ENCODE data around the gene ASXL1.

Gene ASXL1

GRCh38 chr20:32464401-32465091, 106.4 kb downstream of the ASXL1 start:
- peak in 3 of 56 donors; percentile 66 to 84 (median 67) for DNase-seq

- peak in 1 of 56 donors; percentile 18 for DNase-seq
Observed at GRCh38 chr20:32465092-32465900, 107.2 kb downstream of the ASXL1 start.

GRCh38 chr20:32465901-32466675, 108.0 kb downstream of the ASXL1 start:
- peak in 54 of 56 donors; percentile 28 to 92 (median 76) for DNase-seq

DNA sequence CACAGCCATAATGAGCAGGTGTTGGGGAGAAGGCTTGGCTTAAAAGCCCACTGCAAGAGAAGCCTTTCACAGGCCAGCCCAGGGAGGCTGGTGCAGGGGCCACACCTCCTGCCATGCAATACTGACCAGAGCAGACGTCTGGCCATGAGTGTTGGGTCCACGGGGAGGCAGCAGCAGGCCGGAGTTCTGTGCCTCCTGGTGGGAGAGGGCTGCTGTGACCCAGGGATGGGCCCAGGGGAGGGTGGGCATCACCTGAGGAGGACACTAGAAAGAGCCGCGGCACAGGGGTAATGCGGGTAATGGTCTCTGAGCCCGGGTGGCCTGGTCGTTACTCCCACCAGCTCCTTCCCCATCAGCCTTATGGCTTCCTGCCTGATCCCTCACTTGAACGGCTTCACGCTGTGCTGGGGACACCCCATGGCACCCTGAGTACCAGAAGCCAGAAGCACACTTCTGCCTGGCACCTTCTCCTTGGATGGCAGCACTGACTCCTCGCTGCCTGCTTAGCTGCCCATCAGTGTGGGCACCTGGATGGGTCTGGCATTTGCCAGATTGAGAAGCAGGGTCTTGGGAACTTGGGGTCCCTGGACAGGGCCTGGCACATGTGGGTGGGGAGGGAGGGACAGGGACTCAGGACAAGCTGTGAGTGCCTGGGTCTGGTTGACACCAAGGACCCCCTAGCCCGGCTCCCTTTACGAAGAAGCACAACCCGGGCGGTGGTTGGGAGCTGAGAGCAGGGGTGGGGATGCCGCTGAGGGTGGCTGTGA, 108.8 kb downstream of the ASXL1 start:
- peak in 13 of 56 donors; percentile 28 to 75 (median 52) for DNase-seq

GRCh38 chr20:32467506-32468312, 109.6 kb downstream of the ASXL1 start:
- DNase-seq, result peak in 1 of 56 donors; percentile 25

- DNase-seq, result no peak
Observed at GRCh38 chr20:32468313-32468640, 110.1 kb downstream of the ASXL1 start.

- DNase-seq, result no peak
Observed at GRCh38 chr20:32468860-32469259, 110.7 kb downstream of the ASXL1 start.

DNA sequence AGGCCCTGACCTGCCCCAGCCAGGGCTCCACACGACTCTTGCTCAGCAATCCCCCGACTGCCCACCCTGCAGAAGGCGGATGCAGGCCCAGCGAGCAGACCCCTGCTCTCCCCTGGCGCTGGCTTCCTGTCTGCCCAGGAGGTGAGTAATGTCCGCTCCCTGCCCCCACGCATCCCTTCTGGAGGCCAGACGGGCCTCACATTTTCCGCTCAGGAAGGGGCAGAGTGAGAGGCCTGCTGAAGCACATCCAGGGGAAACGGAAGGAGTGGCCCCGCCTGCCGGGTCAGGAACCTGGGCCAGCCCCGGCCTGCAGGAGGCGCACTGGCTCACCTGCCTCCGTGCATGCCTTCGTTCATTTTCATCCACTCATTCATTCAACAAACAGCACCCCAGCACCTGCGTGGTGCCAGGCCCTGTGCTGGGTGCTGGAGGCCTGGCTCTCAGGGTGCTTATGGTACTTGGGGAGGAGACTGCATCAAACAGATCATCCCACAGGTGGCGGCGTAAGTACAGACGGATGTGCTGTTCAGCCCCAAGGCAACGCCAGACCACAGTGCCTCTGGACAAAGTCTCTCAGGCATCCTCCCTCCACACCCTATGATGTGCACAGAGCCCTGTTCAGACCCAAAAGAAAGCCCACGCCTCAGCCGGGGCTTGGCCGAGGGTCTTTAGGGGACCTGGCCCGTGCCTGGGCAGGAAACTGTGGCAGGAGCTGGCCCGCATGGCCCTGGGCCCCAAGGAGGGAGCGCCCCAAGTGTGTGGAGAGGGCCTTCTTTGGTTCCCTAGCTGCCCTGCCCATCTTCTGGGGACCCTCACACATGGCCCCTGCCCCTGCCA, 112.1 kb downstream of the ASXL1 start:
- no peak for DNase-seq

GRCh38 chr20:32470940-32471339, 112.8 kb downstream of the ASXL1 start:
- no peak for DNase-seq

DNA sequence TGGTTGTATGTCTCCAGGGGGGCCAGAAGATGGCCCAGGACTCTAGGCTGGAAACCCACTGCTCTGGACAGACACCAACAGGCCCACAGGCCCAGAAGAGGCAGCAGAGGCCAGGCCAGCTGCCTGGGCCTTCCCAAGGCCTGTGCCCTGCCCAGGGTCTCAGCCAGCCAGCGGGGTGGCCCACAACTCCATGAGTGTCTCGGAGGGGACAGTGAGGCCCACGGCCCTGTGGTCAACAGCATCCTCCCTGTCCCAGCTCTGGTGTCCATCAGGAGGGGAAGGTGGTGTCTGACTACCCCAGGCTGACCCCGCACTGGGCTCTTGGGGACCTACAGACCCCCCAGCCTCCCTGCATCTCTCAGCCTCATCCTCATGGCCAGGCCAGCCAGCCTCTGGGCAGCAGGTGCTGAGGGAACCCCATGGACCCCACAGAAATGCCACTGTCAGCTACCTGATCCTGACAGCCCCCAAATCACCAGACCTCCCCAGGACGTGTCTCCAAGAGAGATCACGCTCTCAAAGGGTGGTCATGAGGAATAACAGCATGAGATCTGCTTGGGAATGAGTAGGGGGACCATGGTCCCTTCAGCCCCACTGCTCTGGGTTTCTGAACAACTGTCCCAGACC, 114.6 kb downstream of the ASXL1 start:
- no peak for DNase-seq

DNA sequence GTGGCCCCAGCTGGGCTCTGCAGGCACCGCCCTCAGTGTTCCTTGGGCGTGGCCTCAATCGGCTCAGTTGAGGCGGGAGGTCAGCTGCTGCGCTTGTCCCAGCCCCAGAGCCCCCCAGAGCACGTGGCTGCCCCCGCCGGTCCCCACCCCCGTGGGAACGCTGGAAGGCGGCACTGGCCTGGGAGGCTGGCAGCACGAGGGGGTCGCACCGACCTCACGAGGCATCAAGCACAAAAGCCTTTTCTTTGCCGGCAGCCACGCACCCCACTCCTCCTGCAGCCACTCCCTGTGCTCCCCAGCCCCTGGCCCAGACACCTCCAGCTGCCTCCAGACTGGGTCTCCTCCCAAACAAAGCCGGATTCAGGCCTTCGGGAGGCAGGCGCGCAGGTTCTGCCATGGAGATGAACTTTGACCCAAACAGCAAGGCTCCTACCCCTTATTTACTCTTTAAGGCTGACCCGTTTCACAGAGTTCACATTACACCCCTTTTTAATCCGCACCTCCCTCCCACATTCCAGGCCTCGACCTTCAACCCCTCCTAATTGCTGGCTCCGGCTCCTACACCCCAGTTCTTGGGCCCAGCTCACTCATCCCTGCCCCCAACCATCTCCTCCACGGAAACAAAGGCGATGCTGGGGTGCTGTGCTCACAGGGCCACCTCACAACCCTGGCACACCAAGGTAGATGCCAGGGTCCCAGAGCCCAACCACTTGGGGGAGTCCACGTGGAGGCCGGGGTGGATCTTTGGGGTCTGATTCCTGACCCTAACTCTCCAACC, 115.3 kb downstream of the ASXL1 start:
- DNase-seq, result peak in 15 of 56 donors; percentile 13 to 48 (median 25)

DNA sequence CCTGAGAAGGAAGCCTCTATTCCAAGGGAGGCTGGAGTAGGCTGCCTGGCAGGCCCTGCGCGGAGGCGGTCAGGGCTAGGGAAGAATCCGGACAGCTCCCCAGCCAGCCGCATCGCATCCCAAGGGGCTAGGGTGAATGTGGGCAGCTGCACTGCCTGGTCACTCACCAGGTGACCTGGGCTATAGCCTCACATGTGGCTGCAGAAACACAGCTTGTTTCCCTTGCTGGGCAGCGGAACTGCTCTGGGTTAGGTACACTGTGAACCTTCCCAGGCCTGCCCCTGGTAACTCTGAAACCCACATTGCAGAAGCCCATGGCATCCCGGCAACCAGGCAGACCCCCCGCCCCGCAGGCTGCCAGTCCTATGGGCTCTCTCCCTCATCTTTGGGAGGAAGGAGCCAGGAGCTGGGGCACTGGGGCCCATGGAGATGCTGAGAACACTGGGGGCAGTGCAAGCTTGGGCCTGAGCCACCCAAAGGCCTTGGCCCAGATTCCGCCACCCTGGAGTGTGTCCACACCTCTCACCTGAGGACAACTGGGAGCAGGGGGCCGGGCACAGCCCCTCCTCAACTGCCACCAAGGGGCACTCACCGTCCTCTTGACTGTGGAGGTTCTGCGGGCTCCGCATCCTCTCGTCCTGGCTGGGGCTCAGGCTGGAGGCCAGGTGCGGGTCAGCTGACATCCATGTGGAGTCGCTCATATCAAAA, 116.0 kb downstream of the ASXL1 start:
- DNase-seq, result peak in 2 of 56 donors; percentile 32 to 34

GRCh38 chr20:32474717-32474966, 116.5 kb downstream of the ASXL1 start:
- peak in 1 of 56 donors; percentile 51 for DNase-seq

GRCh38 chr20:32474967-32475811, 117.1 kb downstream of the ASXL1 start:
- DNase-seq, result peak in 50 of 56 donors; percentile 17 to 83 (median 60)

DNA sequence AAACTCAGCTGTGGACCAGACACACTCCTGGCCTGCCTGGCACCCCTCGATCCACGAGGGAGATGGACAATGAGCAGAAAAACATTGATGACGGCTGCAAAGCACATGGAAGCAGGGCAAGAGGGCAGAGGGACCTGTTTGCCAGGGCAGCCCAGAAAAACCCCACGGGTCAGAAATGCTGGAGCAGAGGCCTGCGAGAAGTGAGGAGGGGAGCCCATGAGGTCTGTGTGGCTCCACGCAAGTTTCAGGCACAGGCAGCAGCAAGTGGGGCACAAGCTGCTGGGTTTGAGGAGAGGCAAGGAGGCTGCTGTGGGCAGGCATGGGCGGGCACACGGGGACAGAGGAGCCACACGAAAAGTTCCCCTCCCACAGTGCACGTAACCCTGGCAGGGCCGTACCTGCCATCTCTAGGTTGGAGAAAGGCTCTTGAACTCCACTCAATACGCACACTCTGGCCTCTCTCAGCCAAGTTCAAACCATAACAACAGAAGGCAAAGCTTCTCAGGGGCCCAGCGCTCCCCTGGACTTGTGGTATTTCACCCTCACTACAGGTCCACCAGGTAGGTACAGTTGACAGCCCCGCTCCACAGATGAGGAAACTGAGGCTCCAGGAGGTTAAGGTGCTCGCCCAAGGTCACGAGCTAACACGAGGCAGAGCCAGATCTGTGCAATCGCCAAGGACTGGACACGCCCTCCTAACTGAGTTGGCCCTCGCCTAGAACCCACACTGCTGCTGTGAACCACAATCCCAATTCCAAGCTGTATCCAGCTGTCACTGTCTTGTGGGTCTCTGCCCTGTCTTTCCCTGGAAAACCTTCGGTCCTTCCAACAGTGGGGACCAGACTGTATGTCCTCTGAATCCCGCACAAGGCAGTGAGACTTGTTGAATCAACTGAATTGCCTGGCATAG, 118.8 kb downstream of the ASXL1 start:
- no peak for DNase-seq

Data from nucleus accumbens (tissue), 56 donors.